ENCODE results near the gene TAF1. TPM values are rescaled to one million over a fixed set of nuclear protein-coding genes. Genes with fewer than 3 reads are reported as not detected.
"Not testable (repeated sequence)": the region's sequence is repeated elsewhere in the genome, so short reads cannot be mapped to it uniquely, and the experiment has no call there.

Gene TAF1
- total RNA-seq, 2 donors from 2014 or later = 38.1 to 43.1 TPM

- DNase-seq (ENCODE audit: low spot score in 2 of 2) (no peak), ATAC-seq (no peak)
- no peaks in the 10 kb centered on the region for H3K9me3 Mint-ChIP-seq
- H3K27ac Mint-ChIP-seq = no peak overlapping the region
- peaks cover 0 to 4% of the 10 kb centered on the region in 2 donors for H3K36me3 Mint-ChIP-seq
Observed at GRCh38 chrX:71466979-71467523, 100.9 kb downstream of the TAF1 start.

DNA sequence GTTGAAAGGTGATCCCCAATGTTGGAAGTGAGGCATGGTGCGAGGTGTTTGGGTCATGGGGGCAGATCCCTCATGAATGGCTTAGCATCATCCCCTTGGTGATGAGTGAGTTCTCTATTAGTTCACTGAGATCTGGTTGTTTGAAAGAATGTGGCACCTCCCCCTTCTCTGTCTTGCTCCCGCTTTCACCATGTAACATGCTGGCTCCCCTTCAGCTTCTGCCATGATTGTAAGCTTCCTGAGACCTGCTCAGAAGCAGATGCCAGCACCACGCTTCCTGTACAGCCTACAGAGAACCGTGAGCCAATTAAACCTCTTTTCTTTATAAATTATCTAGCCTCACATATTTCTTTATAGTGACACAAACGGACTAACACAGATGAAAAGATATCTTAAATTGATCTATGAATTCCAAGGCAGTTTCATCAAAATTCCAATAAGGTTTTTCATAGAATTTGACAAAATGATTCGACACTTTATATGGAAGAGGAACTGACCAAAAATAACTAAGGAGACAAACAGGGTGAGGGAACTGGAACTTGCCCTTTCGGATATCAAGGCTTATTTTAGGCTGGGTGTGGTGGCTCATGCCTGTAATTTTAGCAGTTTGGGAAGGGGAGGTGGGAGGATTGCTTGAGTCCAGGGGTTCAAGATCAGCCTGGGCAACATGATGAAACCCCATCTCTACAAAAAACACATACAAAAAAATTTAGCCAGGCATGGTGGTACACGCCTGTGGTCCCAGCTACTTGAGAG is 109.8 kb downstream of the TAF1 start:
- ATAC-seq (no peak), DNase-seq (ENCODE audit: low spot score in 2 of 2) (no peak)
- Mint-ChIP-seq H3K27ac (no peak overlapping the region), H3K9me3 (no peaks in the 10 kb centered on the region), H3K36me3 (no peaks in the 10 kb centered on the region)

GRCh38 chrX:71482228-71482958 is 116.2 kb downstream of the TAF1 start:
- H3K9me3 Mint-ChIP-seq = no peaks in the 10 kb centered on the region
- ATAC-seq (no peak), DNase-seq (ENCODE audit: low spot score in 2 of 2) (no peak)
- H3K36me3 Mint-ChIP-seq = no peaks in the 10 kb centered on the region
- no peak overlapping the region for H3K27ac Mint-ChIP-seq

GRCh38 chrX:71487814-71488213 is 121.7 kb downstream of the TAF1 start:
- no peak overlapping the region for H3K27ac Mint-ChIP-seq
- H3K36me3 Mint-ChIP-seq = peaks cover 0 to 5% of the 10 kb centered on the region in 2 donors
- no peaks in the 10 kb centered on the region for H3K9me3 Mint-ChIP-seq
- DNase-seq (ENCODE audit: low spot score in 2 of 2) (no peak), ATAC-seq (no peak)

GRCh38 chrX:71489540-71489939 is 123.4 kb downstream of the TAF1 start:
- ATAC-seq (no peak), DNase-seq (ENCODE audit: low spot score in 2 of 2) (no peak)
- no peak overlapping the region for H3K27ac Mint-ChIP-seq
- H3K36me3 Mint-ChIP-seq = peaks cover 0 to 5% of the 10 kb centered on the region in 2 donors
- H3K9me3 Mint-ChIP-seq = no peaks in the 10 kb centered on the region

DNA sequence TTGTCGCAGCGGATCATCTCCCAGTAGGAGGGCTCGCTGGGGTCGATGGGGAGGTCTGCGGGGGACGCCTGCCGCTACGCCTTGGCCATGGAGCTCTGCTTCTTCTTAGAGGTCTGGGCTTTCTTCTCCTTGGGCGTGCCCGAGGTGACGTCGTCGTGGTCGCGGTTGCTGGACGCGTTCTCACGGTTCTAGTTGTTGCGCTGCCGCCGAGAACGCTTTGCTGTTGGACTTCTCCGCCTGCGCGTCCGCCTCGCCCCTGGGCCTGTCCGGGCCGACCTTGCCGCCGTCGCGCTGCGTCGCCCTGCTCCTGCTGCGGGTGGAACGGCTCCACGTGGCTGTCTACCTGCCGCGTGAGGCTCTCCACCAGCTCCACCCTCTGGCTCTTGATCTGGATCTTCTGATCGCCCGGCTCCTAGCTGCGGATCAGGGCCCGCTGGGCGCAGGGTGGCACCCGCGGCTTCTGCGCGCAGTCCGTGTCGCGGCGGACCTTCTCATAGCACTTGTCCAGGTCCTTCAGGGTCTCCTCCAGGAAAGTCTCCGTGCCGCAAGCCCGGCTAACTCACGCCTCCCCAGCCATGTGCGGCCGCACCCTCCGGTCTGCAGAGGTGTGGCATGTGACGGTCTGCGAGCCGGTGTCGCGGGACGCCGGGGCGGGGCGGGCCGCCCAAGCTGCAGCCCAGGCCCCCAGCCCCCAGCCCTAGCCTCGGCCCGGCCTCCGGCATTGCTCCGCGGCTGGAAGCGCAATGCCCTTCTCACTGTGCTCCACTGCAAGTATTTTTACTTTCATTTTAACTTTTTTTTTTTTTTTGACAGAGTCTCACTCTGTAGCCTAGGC is 126.3 kb downstream of the TAF1 start:
- Mint-ChIP-seq H3K36me3 (peaks cover 0 to 5% of the 10 kb centered on the region in 2 donors), H3K9me3 (no peaks in the 10 kb centered on the region), H3K27ac (peak overlapping the region; percentile 78 to 89)
- DNase-seq (ENCODE audit: low spot score in 2 of 2) (peak; percentile 25 to 58), ATAC-seq (peak; percentile 81 to 83)

- ATAC-seq (no peak), DNase-seq (ENCODE audit: low spot score in 2 of 2) (no peak)
- Mint-ChIP-seq H3K9me3 (no peaks in the 10 kb centered on the region), H3K27ac (peak overlapping the region in 1 of 2 donors; percentile 78), H3K36me3 (peaks cover 0 to 5% of the 10 kb centered on the region in 2 donors)
Observed at GRCh38 chrX:71493111-71493613, 127.0 kb downstream of the TAF1 start.

- H3K9me3 Mint-ChIP-seq; H3K36me3 Mint-ChIP-seq; ATAC-seq; DNase-seq (ENCODE audit: low spot score in 2 of 2): not testable (repeated sequence)
- H3K27ac Mint-ChIP-seq = peak overlapping the region in 1 of 2 donors; percentile 54
Observed at GRCh38 chrX:71495979-71496378, 129.8 kb downstream of the TAF1 start.

- H3K27ac Mint-ChIP-seq = peak overlapping the region; percentile 52 to 54
- no peaks in the 10 kb centered on the region for H3K9me3 Mint-ChIP-seq
- DNase-seq (ENCODE audit: low spot score in 2 of 2) (no peak), ATAC-seq (no peak)
- peaks cover 0 to 5% of the 10 kb centered on the region in 2 donors for H3K36me3 Mint-ChIP-seq
Observed at GRCh38 chrX:71496476-71496875, 130.3 kb downstream of the TAF1 start.

- not testable (repeated sequence) for ATAC-seq; H3K27ac Mint-ChIP-seq; H3K36me3 Mint-ChIP-seq; H3K9me3 Mint-ChIP-seq; DNase-seq (ENCODE audit: low spot score in 2 of 2)
Observed at GRCh38 chrX:71502080-71502479, 135.9 kb downstream of the TAF1 start.

DNA sequence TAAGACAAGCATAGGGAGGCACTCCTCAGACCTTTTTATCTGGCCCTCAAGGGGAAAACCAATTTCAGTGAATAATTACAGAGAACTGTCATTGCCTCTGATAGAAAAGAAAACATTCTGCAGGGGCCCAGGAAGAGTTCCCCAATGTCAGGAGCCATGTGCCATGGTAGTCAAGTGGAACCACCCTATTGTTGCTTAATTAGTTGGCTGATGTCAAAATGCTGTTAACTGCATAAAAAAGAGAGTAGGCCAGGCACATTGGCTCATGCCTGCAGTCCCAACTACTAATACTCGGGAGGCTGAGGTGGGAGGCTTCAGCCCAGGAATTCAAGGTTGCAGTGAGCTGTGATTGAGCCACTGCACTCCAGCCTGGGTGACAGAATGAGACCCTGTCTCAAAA is 138.2 kb downstream of the TAF1 start:
- H3K9me3 Mint-ChIP-seq = no peaks in the 10 kb centered on the region
- DNase-seq (ENCODE audit: low spot score in 2 of 2) = no peak
- H3K36me3 Mint-ChIP-seq = no peaks in the 10 kb centered on the region
- ATAC-seq = no peak
- no peak overlapping the region for H3K27ac Mint-ChIP-seq

DNA sequence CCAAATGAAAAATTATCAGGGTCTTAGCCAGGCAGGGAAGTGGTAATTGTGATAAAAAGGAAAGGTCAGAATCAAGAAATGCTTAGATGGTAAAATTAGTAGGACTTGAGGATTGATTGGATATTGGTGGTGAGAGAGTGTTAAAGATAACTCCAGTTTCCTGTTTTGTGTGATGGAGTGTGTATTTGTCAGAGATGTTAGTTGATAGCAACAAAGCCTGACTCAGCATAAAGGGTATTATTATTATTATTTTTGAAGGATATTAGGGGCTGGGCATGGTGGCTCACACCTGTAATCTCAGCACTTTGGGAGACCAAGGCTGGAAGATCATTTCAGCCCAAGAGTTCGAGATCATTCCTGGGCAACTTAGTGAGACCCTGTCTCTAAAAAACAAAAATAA is 143.1 kb downstream of the TAF1 start:
- peaks cover 5 to 6% of the 10 kb centered on the region in 2 donors for H3K36me3 Mint-ChIP-seq
- ATAC-seq = no peak
- no peak overlapping the region for H3K27ac Mint-ChIP-seq
- DNase-seq (ENCODE audit: low spot score in 2 of 2) = no peak
- peaks cover 0 to 6% of the 10 kb centered on the region in 2 donors for H3K9me3 Mint-ChIP-seq

- ATAC-seq = no peak
- no peak overlapping the region for H3K27ac Mint-ChIP-seq
Observed at GRCh38 chrX:71510161-71510560, 144.0 kb downstream of the TAF1 start.

GRCh38 chrX:71513731-71514130 is 147.6 kb downstream of the TAF1 start:
- H3K9me3 Mint-ChIP-seq; H3K27ac Mint-ChIP-seq; DNase-seq (ENCODE audit: low spot score in 2 of 2); H3K36me3 Mint-ChIP-seq; ATAC-seq: not testable (repeated sequence)

More at GRCh38 chrX:71510161-71510560, 144.0 kb downstream of the TAF1 start:
- H3K36me3 Mint-ChIP-seq = peaks cover 5 to 6% of the 10 kb centered on the region in 2 donors
- no peak for DNase-seq (ENCODE audit: low spot score in 2 of 2)
- peaks cover 0 to 6% of the 10 kb centered on the region in 2 donors for H3K9me3 Mint-ChIP-seq

GRCh38 chrX:71514367-71515037 is 148.3 kb downstream of the TAF1 start:
- peak; percentile 95 to 99 for ATAC-seq
- H3K27ac Mint-ChIP-seq = peak overlapping the region in 1 of 2 donors; percentile 51
- peaks cover 5 to 6% of the 10 kb centered on the region in 2 donors for H3K36me3 Mint-ChIP-seq
- DNase-seq (ENCODE audit: low spot score in 2 of 2) = no peak
- peaks cover 0 to 6% of the 10 kb centered on the region in 2 donors for H3K9me3 Mint-ChIP-seq

DNA sequence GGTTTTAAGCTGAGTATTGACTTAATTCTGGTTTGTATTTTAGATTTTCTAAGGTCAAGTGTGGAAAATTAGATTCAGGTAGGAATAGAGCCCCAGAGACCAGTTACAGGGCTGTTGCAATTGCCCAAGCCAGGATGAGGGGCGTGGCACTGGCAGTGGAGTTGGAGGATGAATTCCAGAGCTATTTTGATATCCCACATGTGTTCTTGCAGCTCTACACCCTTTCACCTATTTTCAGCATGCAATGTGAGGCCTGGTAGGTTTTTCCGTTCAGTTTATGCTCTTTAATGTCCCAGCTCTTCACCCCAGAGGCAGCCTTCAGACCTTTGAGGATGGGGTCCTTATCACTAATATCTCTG is 148.9 kb downstream of the TAF1 start:
- DNase-seq (ENCODE audit: low spot score in 2 of 2) (no peak), ATAC-seq (no peak)
- Mint-ChIP-seq H3K36me3 (peaks cover 5 to 6% of the 10 kb centered on the region in 2 donors), H3K9me3 (peaks cover 0 to 6% of the 10 kb centered on the region in 2 donors), H3K27ac (peak overlapping the region in 1 of 2 donors; percentile 51)

All from activated naive CD4-positive, alpha-beta T cell treated with anti-CD3 and anti-CD28 coated beads, Interleukin-2, amount 50 U/mL, for 72 hours (primary cell).